Measurements from ENCODE around the gene KL. TPM values are rescaled to one million over a fixed set of nuclear protein-coding genes. Genes with fewer than 3 reads are reported as not detected.

Gene KL
- total RNA-seq, 1 experiment from 2014 or later = not detected

GRCh38 chr13:33037673-33038072 lies 21.4 kb downstream of the KL start:
- no peaks in the 10 kb centered on the region for H3K79me2 ChIP-seq (ENCODE audit: insufficient read depth, low read length)
- ChIA-PET CTCF (no interaction called here), RAD21 (ENCODE audit: low non-redundant PET in 1 of 2, low total read pairs in 2 of 2, uncharacterized antibody in 2 of 2, unreplicated experiment in 2 of 2) (no interaction called here), POLR2A (no interaction called here)
- intact Hi-C loops (cut with micrococcal nuclease) = no loop called here
- DNase-seq (ENCODE audit: low read depth, low spot score) (no peak), ATAC-seq (no peak)
- no peaks in the 10 kb centered on the region for H3K9me2 ChIP-seq (ENCODE audit: insufficient read depth)
- H2AFZ ChIP-seq (ENCODE audit: low read depth, low read length, poor library complexity, severe bottlenecking) = no peak overlapping the region
- no peaks in the 10 kb centered on the region for H3K9me3 ChIP-seq (ENCODE audit: control insufficient read depth in 1 of 2, insufficient read depth in 1 of 2, low read depth in 1 of 2, low read length in 2 of 2)
- H3K4me2 ChIP-seq (ENCODE audit: low read length) = no peak overlapping the region
- TF ChIP-seq ELF1 (IDR thresholded peaks at IDR 0.05; ENCODE audit: borderline replicate concordance, low read depth) (no peak), FOSL1 (IDR thresholded peaks at IDR 0.05; ENCODE audit: low read depth) (no peak), SRF (IDR thresholded peaks at IDR 0.05; ENCODE audit: low read depth) (no peak), EZH2phosphoT487 (IDR thresholded peaks at IDR 0.05; ENCODE audit: borderline replicate concordance) (no peak), YY1 (IDR thresholded peaks at IDR 0.05; ENCODE audit: extremely low read depth, insufficient replicate concordance, low read depth, low read length) (no peak), SIN3A (IDR thresholded peaks at IDR 0.05; ENCODE audit: low read depth) (no peak), POLR2A (IDR thresholded peaks at IDR 0.05; ENCODE audit: borderline replicate concordance, extremely low read depth, insufficient read depth, insufficient read length) (no peak), ZBTB33 (IDR thresholded peaks at IDR 0.05; ENCODE audit: extremely low read depth, insufficient replicate concordance, low read length) (no peak), MAX (IDR thresholded peaks at IDR 0.05) (no peak), ATF3 (IDR thresholded peaks at IDR 0.05) (no peak), EGR1 (IDR thresholded peaks at IDR 0.05; ENCODE audit: low read depth) (no peak), RAD21 (IDR thresholded peaks at IDR 0.05; ENCODE audit: low read depth) (no peak), REST (IDR thresholded peaks at IDR 0.05; ENCODE audit: low read depth) (no peak), CTCF (IDR thresholded peaks at IDR 0.05 in 2 of 3, conservative IDR thresholded peaks at IDR 0.05 in 1 of 3; ENCODE audit: borderline replicate concordance in 1 of 3, insufficient read depth in 1 of 3, low read depth in 2 of 3, low read length in 2 of 3) (no peak), EZH2 (IDR thresholded peaks at IDR 0.05) (no peak), ZFX (IDR thresholded peaks at IDR 0.05) (no peak), TCF7L2 (IDR thresholded peaks at IDR 0.05; ENCODE audit: borderline replicate concordance, extremely low read depth, insufficient read depth, insufficient read length) (no peak), CEBPB (IDR thresholded peaks at IDR 0.05; ENCODE audit: low read depth) (no peak), POLR2AphosphoS5 (IDR thresholded peaks at IDR 0.05; ENCODE audit: low read depth, low read length) (no peak), CBX3 (IDR thresholded peaks at IDR 0.05; ENCODE audit: low read depth) (no peak)
- H3K36me3 ChIP-seq (ENCODE audit: control insufficient read depth in 1 of 2, insufficient read depth in 2 of 2, low read length in 2 of 2) = no peaks in the 10 kb centered on the region
- no peak overlapping the region for H3K27ac ChIP-seq (ENCODE audit: low read depth, low read length)
- no peaks in the 10 kb centered on the region for H3K4me1 ChIP-seq (ENCODE audit: control insufficient read depth in 1 of 2, insufficient read depth in 2 of 2, low read length in 2 of 2)
- no TSS peak for BruUV-seq (replicated peaks)
- no peaks in the 10 kb centered on the region for H4K20me1 ChIP-seq (ENCODE audit: insufficient read depth)
- H3K27me3 ChIP-seq (ENCODE audit: insufficient read depth, low read length) = no peaks in the 10 kb centered on the region
- no peak overlapping the region for H3K9ac ChIP-seq (ENCODE audit: low read length)
- no peak overlapping the region for H3K4me3 ChIP-seq (replicated peaks in 1 of 2; ENCODE audit: low read depth in 1 of 2, low read length in 2 of 2)

Measured in HCT116 (cell line).